H1 (cell line): ENCODE measurements around the gene SLU7. TPM values are rescaled to one million over a fixed set of nuclear protein-coding genes. Genes with fewer than 3 reads are reported as not detected.
"Not testable (repeated sequence)": the region's sequence is repeated elsewhere in the genome, so short reads cannot be mapped to it uniquely, and the experiment has no call there.

ENCODE experiments used
- CTCF ChIA-PET: fragments of 300-600 bp; sonication (Branson Sonifier 250); formaldehyde crosslinking; loops from one replicate; lab custom pipeline; 2021; ENCODE audit not compliant: partially characterized antibody; lab: Charles Lee
- POLR2A ChIA-PET: fragments of 300-600 bp; sonication (Branson Sonifier 250); formaldehyde crosslinking; loops from one replicate; lab custom pipeline; 2021; ENCODE audit warnings: inconsistent platforms; ENCODE audit not compliant: partially characterized antibody; lab: Charles Lee
- DNase-seq, 2 experiments: peaks; one replicate each; pipeline versions ENCODE4 v3.0.0 to v3.0.0-alpha.2; 2010 to 2022; ENCODE audit warnings: low spot score in 2 of 2, low read depth in 1 of 2, mixed read lengths in 1 of 2
- FAIRE-seq: peaks from 2 replicates; lab custom pipeline; 2011; peaks lifted over from hg19 to GRCh38; lab: Jason Lieb, UNC
- H2AFZ ChIP-seq: 2 replicates; pipeline ENCODE4 v1.8.1; 2012; ENCODE audit warnings: low read length, inconsistent platforms
- H2AK5ac ChIP-seq: 2 replicates; pipeline ENCODE4 v1.6.1; 2013; ENCODE audit warnings: low read depth, low read length
- H2BK120ac ChIP-seq: replicated peaks from 2 replicates; pipeline ENCODE3; 2013; ENCODE audit warnings: low read depth, low read length, inconsistent platforms
- H2BK12ac ChIP-seq: 2 replicates; pipeline ENCODE4 v1.6.1; 2013; ENCODE audit warnings: low read depth, low read length
- H2BK15ac ChIP-seq: 2 replicates; pipeline ENCODE4 v1.6.1; 2013; ENCODE audit warnings: low read length
- H2BK20ac ChIP-seq: 2 replicates; pipeline ENCODE4 v1.6.1; 2013; ENCODE audit warnings: low read length
- H2BK5ac ChIP-seq: 2 replicates; pipeline ENCODE4 v1.6.1; 2013; ENCODE audit warnings: low read depth, low read length
- H3K14ac ChIP-seq: 2 replicates; pipeline ENCODE4 v1.6.1; 2013; ENCODE audit warnings: inconsistent platforms; ENCODE audit not compliant: insufficient read length
- H3K18ac ChIP-seq: 2 replicates; pipeline ENCODE4 v1.6.1; 2013; ENCODE audit warnings: low read length; ENCODE audit errors: extremely low read depth
- H3K23ac ChIP-seq: 2 replicates; pipeline ENCODE4 v1.6.1; 2013; ENCODE audit warnings: inconsistent platforms; ENCODE audit not compliant: insufficient read length
- H3K23me2 ChIP-seq: 2 replicates; pipeline ENCODE4 v1.6.1; 2013; ENCODE audit warnings: low read depth, low read length
- H3K27ac ChIP-seq: 2 replicates; pipeline ENCODE4 v1.6.1; 2011; ENCODE audit warnings: low read depth, low read length, inconsistent platforms
- H3K27me3 ChIP-seq, 4 experiments: replicated peaks in 1 of 4; 1 replicate in 1 of 4; 2 replicates in 3 of 4; pipeline versions ENCODE4 v1.6.1 to v1.8.1; 2011 to 2013; ENCODE audit warnings: low read length in 3 of 4, mild to moderate bottlenecking in 3 of 4, inconsistent platforms in 2 of 4, mixed read lengths in 2 of 4, moderate library complexity in 1 of 4; ENCODE audit not compliant: control insufficient read depth in 3 of 4, insufficient read depth in 3 of 4; ENCODE audit errors: extremely low read depth in 1 of 4
- H3K36me3 ChIP-seq, 4 experiments: 2 replicates each; pipeline versions ENCODE4 v1.6.1 to v1.8.1; 2011 to 2013; ENCODE audit warnings: mild to moderate bottlenecking in 4 of 4, low read length in 3 of 4, moderate library complexity in 2 of 4, control low read depth in 1 of 4, inconsistent platforms in 1 of 4; ENCODE audit not compliant: insufficient read depth in 4 of 4, control insufficient read depth in 2 of 4
- H3K4ac ChIP-seq: replicated peaks from 2 replicates; pipeline ENCODE3; 2013; ENCODE audit warnings: low read length, low read depth, mixed read lengths, inconsistent platforms; ENCODE audit not compliant: insufficient read length
- H3K4me1 ChIP-seq, 4 experiments: replicated peaks in 1 of 4; 1 replicate in 1 of 4; 2 replicates in 3 of 4; pipeline versions ENCODE4 v1.6.1 to v1.8.1; 2011 to 2013; ENCODE audit warnings: low read length in 3 of 4, inconsistent platforms in 2 of 4, mixed read lengths in 1 of 4; ENCODE audit not compliant: insufficient read depth in 4 of 4, control insufficient read depth in 3 of 4
- H3K4me2 ChIP-seq, 2 experiments: 2 replicates each; pipeline versions ENCODE4 v1.6.1 to v1.8.1; 2011 to 2013; ENCODE audit warnings: low read depth in 2 of 2, low read length in 2 of 2, control low read depth in 1 of 2, inconsistent platforms in 1 of 2, mild to moderate bottlenecking in 1 of 2; ENCODE audit not compliant: insufficient read depth in 1 of 2
- H3K4me3 ChIP-seq, 4 experiments: fragments of 200-600, 300-600 bp in 1 of 4; sonication (generic), shearing (Covaris generic), sonication (Bioruptor Twin) in 1 of 4; 2 replicates each; pipeline versions ENCODE4 v1.5.1 to v1.8.1; 2011 to 2016; ENCODE audit warnings: low read length in 4 of 4, low read depth in 3 of 4, control low read depth in 2 of 4, inconsistent platforms in 2 of 4, mild to moderate bottlenecking in 2 of 4, mixed read lengths in 1 of 4, moderate library complexity in 1 of 4; ENCODE audit not compliant: insufficient read depth in 2 of 4; ENCODE audit errors: extremely low read depth in 1 of 4
- H3K56ac ChIP-seq: replicated peaks from 2 replicates; pipeline ENCODE3; 2013; ENCODE audit warnings: low read depth, mild to moderate bottlenecking, mixed read lengths, low read length, inconsistent platforms; ENCODE audit not compliant: insufficient read length
- H3K79me1 ChIP-seq: 2 replicates; pipeline ENCODE4 v1.6.1; 2013; ENCODE audit warnings: low read depth, low read length, control low read depth
- H3K79me2 ChIP-seq, 2 experiments: 2 replicates each; pipeline versions ENCODE4 v1.6.1 to v1.8.1; 2012 to 2013; ENCODE audit warnings: low read length in 2 of 2, mild to moderate bottlenecking in 2 of 2, inconsistent platforms in 1 of 2; ENCODE audit not compliant: insufficient read depth in 2 of 2, control insufficient read depth in 1 of 2
- H3K9ac ChIP-seq, 4 experiments: replicated peaks in 1 of 4; 1 replicate in 1 of 4; 2 replicates in 3 of 4; pipeline versions ENCODE4 v1.6.1 to v1.8.1; 2011 to 2013; ENCODE audit warnings: low read depth in 3 of 4, low read length in 3 of 4, control low read depth in 2 of 4, mild to moderate bottlenecking in 2 of 4, moderate library complexity in 2 of 4, inconsistent platforms in 1 of 4; ENCODE audit errors: extremely low read depth in 1 of 4
- H3K9me3 ChIP-seq, 2 experiments: 2 replicates each; pipeline versions ENCODE4 v1.6.1 to v1.8.1; 2012 to 2013; ENCODE audit warnings: mild to moderate bottlenecking in 2 of 2, moderate library complexity in 2 of 2, control low read depth in 1 of 2, inconsistent platforms in 1 of 2, low read depth in 1 of 2, low read length in 1 of 2, mixed read lengths in 1 of 2; ENCODE audit not compliant: insufficient read depth in 2 of 2
- H4K20me1 ChIP-seq, 2 experiments: replicated peaks in 1 of 2; 2 replicates each; pipeline versions ENCODE3 to v1.8.1; 2011 to 2013; ENCODE audit warnings: inconsistent platforms in 2 of 2, low read length in 2 of 2, mild to moderate bottlenecking in 1 of 2; ENCODE audit not compliant: insufficient read depth in 2 of 2, control insufficient read depth in 1 of 2
- H4K5ac ChIP-seq: 2 replicates; pipeline ENCODE4 v1.6.1; 2013; ENCODE audit warnings: low read length, low read depth, mixed read lengths, inconsistent platforms; ENCODE audit not compliant: insufficient read length
- H4K8ac ChIP-seq: 2 replicates; pipeline ENCODE4 v1.8.0; 2013; ENCODE audit warnings: mild to moderate bottlenecking, moderate library complexity, low read length, inconsistent platforms; ENCODE audit not compliant: insufficient read depth; ENCODE audit errors: extremely low read depth
- H4K91ac ChIP-seq: replicated peaks from 2 replicates; pipeline ENCODE3; 2013; ENCODE audit warnings: low read length, mixed read lengths, inconsistent platforms; ENCODE audit not compliant: insufficient read length
- WGBS, 2 experiments: shearing (Covaris generic) in 1 of 2; methylation state at CpG; one replicate each; pipeline versions ENCODE4 v1.1.6 to v1.1.7; 2013 to 2015; ENCODE audit warnings: low lambda C conversion rate in 2 of 2, mixed read lengths in 2 of 2, inconsistent platforms in 1 of 2, low coverage in 1 of 2, missing lambda C conversion rate in 1 of 2; ENCODE audit not compliant: insufficient replicate concordance in 2 of 2, insufficient coverage in 1 of 2, insufficient read length in 1 of 2; ENCODE audit errors: extremely low coverage in 1 of 2, missing lambda C conversion rate in 1 of 2; 5-methylcytosine and 5-hydroxymethylcytosine counted together
- polyA plus RNA-seq, 7 experiments: library from polyadenylated mRNA; depleted of rRNA in 3 of 7; stranded (reverse) in 5 of 7; unstranded in 2 of 7; fragments of >200 nt in 5 of 7; fragments of 200-250 nt in 2 of 7; gene quantifications; 1 replicate in 5 of 7; 2 replicates in 1 of 7; 4 replicates in 1 of 7; pipeline versions ENCODE4 v1.2.1 to v1.2.3, GENCODE V29; 2011 to 2013; ENCODE audit warnings: missing spikeins in 2 of 7, mixed read lengths in 2 of 7
- total RNA-seq: library from RNA; stranded (reverse); fragmentation: NEBNext Ultra II Directional; extraction: Animal tissue kit (Norgen Biotek cat#: 25700); gene quantifications from 2 replicates; pipeline ENCODE4 v1.2.1, GENCODE V29; 2021

The SLU7 gene
- total and polyA plus RNA-seq, 2 of the 8 experiments (the other 6 are each of a cell fraction or from before 2014, with no cell fraction given), result 6.0 to 34.1 TPM

DNA sequence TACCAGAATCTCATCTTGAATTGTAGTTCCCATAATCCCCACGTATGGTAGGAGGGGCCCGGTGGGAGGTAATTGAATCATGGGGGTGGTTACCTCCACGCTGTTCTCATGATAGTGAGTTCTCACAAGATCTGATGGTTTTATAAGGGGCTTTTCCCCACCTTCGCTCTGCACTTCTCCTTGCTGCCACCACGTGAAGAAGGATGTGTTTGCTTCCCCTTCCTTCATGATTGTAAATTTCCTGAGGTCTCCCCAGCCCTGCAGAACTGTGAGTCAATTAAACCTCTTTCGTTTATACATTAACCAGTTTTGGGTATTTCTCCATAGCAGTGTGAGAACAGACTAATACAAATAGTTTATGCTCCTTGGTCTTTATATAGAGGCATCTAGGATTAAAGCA is 17.8 kb upstream of the SLU7 start:
- not testable (repeated sequence) for H3K36me3 ChIP-seq, H3K4ac ChIP-seq, H3K9ac ChIP-seq, H3K23ac ChIP-seq, H3K4me2 ChIP-seq, H2BK15ac ChIP-seq, H3K79me2 ChIP-seq, H3K18ac ChIP-seq, H3K56ac ChIP-seq, H2AK5ac ChIP-seq, H2BK5ac ChIP-seq, H4K8ac ChIP-seq, H3K23me2 ChIP-seq, H3K4me1 ChIP-seq, DNase-seq, H4K91ac ChIP-seq, H3K27me3 ChIP-seq, H4K20me1 ChIP-seq, H2BK20ac ChIP-seq, H2AFZ ChIP-seq, H3K79me1 ChIP-seq, H2BK12ac ChIP-seq, H3K14ac ChIP-seq, H2BK120ac ChIP-seq, H4K5ac ChIP-seq, H3K4me3 ChIP-seq, H3K9me3 ChIP-seq, FAIRE-seq, H3K27ac ChIP-seq
- ChIA-PET CTCF (interaction anchor here (1.1 to 1.2 kb wide), 2 partner anchors 12 to 24 kb away, joined by 3 to 4 read pairs; no protein-coding TSS in a partner anchor), POLR2A (interaction anchor here (1.9 kb wide), 1 partner anchor 15 kb away, joined by 6 read pairs; the partner anchor contains the start of gene PTTG1)
- 72% methylated on average over 6 of the region's 6 CpGs; no CpG with 5 or more reads in 1 of the 2 experiments for WGBS, 2 experiments
